ENCODE data around the gene ANKRD39. TPM values are rescaled to one million over a fixed set of nuclear protein-coding genes. Genes with fewer than 3 reads are reported as not detected.
A peak's percentile ranks its signal among the peaks of the same experiment; 100 is the strongest.

The ANKRD39 gene
- total and polyA plus RNA-seq, 7 donors: 11.4 to 34.1 (median 14.8) TPM

- TF ChIP-seq EP300 (IDR thresholded peaks at IDR 0.05) (no peak), POLR2A (IDR thresholded peaks at IDR 0.05) (no peak), CTCF (IDR thresholded peaks at IDR 0.05) (no peak), POLR2AphosphoS5 (IDR thresholded peaks at IDR 0.05) (no peak)
- DNase-seq: no peak
- intact Hi-C loops (cut with DNase I): no loop called here
- H3K9me3 ChIP-seq: no peaks in the 10 kb centered on the region
- no peaks in the 10 kb centered on the region for H3K36me3 ChIP-seq
- H3K4me1 ChIP-seq: peaks cover 0 to 29% (median 19%) of the 10 kb centered on the region in 4 donors
- no peaks in the 10 kb centered on the region for H3K27me3 ChIP-seq
- H3K27ac ChIP-seq: no peak overlapping the region
- 87 to 93% methylated on average over 6 of the region's 6 CpGs for WGBS, 2 donors
- H3K4me3 ChIP-seq: no peak overlapping the region
Observed at GRCh38 chr2:96877042-96877451, 19.2 kb upstream of the ANKRD39 start.

GRCh38 chr2:96876269-96877041 is 18.6 kb upstream of the ANKRD39 start:
- Histone ChIP-seq H3K4me3 (no peak overlapping the region), H3K27ac (no peak overlapping the region), H3K36me3 (no peaks in the 10 kb centered on the region), H3K9me3 (no peaks in the 10 kb centered on the region), H3K27me3 (no peaks in the 10 kb centered on the region), H3K4me1 (peaks cover 0 to 34% (median 24%) of the 10 kb centered on the region in 4 donors)
- intact Hi-C loops (cut with DNase I): no loop called here
- no peak for TF ChIP-seq EP300 (IDR thresholded peaks at IDR 0.05)
- no peak for TF ChIP-seq POLR2AphosphoS5 (IDR thresholded peaks at IDR 0.05)
- TF ChIP-seq POLR2A (IDR thresholded peaks at IDR 0.05): no peak
- no peak for TF ChIP-seq CTCF (IDR thresholded peaks at IDR 0.05)
- WGBS, 2 donors: 90 to 92% methylated on average over 16 of the region's 16 CpGs
- DNase-seq: no peak

GRCh38 chr2:96875498-96876268 is 17.9 kb upstream of the ANKRD39 start:
- WGBS, 2 donors: 80% methylated on average over 14 of the region's 14 CpGs
- H3K36me3 ChIP-seq: no peaks in the 10 kb centered on the region
- H3K27ac ChIP-seq: peak overlapping the region in 2 of 4 donors; percentile 13 to 19
- no peak for DNase-seq
- TF ChIP-seq CTCF (IDR thresholded peaks at IDR 0.05) (no peak), EP300 (IDR thresholded peaks at IDR 0.05) (no peak), POLR2A (IDR thresholded peaks at IDR 0.05) (no peak), POLR2AphosphoS5 (IDR thresholded peaks at IDR 0.05) (no peak)
- no peaks in the 10 kb centered on the region for H3K27me3 ChIP-seq
- peaks cover 0 to 42% (median 30%) of the 10 kb centered on the region in 4 donors for H3K4me1 ChIP-seq
- H3K4me3 ChIP-seq: no peak overlapping the region
- no peaks in the 10 kb centered on the region for H3K9me3 ChIP-seq
- intact Hi-C loops (cut with DNase I): no loop called here

GRCh38 chr2:96874198-96874831 is 16.5 kb upstream of the ANKRD39 start:
- no peaks in the 10 kb centered on the region for H3K36me3 ChIP-seq
- no peaks in the 10 kb centered on the region for H3K9me3 ChIP-seq
- DNase-seq: no peak
- TF ChIP-seq EP300 (IDR thresholded peaks at IDR 0.05) (no peak), CTCF (IDR thresholded peaks at IDR 0.05) (no peak), POLR2AphosphoS5 (IDR thresholded peaks at IDR 0.05) (no peak), POLR2A (IDR thresholded peaks at IDR 0.05) (no peak)
- H3K4me3 ChIP-seq: no peak overlapping the region
- WGBS, 2 donors: 42 to 51% methylated on average over 18 of the region's 18 CpGs
- H3K27ac ChIP-seq: peak overlapping the region; percentile 6 to 100 (median 54)
- no peaks in the 10 kb centered on the region for H3K27me3 ChIP-seq
- H3K4me1 ChIP-seq: peaks cover 0 to 42% (median 33%) of the 10 kb centered on the region in 4 donors
- intact Hi-C loops (cut with DNase I): no loop called here
